NCI-H748 treated with DMSO at 0.1 percent for 48 hours (cell line): Measurements from ENCODE around the gene C12orf50.
"Not testable (repeated sequence)": the region's sequence is repeated elsewhere in the genome, so short reads cannot be mapped to it uniquely, and the experiment has no call there.

Source experiments
- DNase-seq: peaks from one replicate; lab custom pipeline; 2025; lab: John Stamatoyannopoulos, UW

C12orf50 gene, protein sequence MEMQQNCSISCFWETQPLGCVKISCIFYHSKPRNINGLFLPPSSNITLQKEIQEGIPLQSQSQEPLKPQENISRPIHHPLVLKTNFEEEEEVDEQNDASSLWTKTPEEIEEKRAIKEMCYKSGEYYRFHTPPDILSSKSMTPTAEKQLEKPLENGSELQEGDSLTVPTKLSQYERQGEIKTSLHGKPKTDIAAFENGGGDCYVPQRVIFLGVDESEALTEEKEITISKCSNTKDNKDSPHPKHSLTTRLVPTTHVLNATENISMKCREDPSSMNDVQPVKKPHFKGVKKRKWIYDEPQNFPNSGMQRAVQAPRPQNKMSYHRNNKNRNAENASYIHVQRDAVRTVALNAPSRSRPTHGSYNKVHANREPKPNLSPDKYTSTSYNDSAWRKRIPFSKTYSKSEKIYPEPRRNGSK

DNA sequence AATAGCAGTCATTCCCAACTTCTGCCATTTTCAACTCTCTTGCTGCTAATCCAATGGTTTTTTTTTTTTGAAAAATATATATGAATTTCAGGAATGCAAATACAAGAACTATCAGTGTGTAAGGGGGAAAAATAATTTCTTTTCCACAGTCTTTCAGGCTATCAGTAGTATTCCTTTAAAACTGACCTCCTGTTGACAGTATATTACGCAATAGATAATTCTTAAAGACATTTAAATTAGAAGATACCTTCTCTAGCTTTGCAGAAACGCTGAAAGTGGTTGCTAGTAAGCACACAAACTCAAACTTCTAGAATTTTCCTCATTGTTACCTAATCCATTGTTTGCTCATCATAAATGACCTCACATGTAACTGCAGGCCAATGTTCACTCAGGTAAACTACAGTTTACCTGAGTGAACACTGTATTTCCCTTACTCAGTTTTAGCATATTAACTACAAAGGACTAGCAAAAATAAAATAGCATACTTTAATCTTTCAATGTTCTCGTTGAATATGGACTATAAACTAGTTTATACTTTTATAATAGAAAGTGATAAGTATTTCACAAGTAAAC lies at the start of gene C12orf50:
C12orf50 (minus strand) TSS at position 309 of the 573 bp plus-strand sequence. CDS start 2,439 bp downstream, outside the sequence.
- no peak for DNase-seq

DNA sequence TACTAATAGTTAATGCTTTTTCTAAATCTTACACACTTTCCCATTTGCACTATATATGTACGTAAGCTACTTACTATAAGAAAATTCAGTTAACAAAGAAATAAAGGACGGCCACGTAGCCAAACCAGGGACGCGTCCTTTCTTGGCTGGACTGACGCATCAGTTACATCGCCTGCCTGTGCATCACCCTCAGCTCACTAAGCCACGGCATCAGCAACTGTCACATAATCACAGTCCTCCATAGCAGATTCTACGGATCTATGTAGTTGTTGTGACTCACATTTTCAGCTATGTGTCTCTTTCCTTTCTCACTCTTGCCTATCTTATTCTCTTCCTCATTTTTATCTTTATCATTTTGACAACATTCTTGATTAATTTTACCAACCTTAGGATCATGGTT lies 38.1 kb upstream of the C12orf50 start:
- DNase-seq = no peak

- DNase-seq = no peak
Measured at GRCh38 chr12:88063375-88063774, 34.2 kb upstream of the C12orf50 start.

GRCh38 chr12:88062474-88062873 lies 33.3 kb upstream of the C12orf50 start:
- DNase-seq = no peak

DNA sequence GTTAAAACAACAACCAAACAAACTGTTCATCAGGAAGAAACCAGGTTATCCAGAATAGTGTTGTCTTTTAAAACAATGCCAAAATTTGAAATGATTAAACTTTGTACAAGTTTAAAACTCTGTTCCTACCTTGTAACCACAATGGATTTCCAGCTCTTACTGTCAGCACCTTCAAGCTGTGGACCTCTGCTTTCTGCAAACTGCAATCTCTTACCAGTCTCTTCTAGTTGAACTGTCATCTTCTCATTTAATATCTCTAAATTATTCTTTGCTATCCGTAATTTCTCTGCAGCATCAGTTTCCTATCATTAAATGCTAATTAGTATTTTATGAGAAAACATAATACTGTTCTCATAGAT lies 29.5 kb upstream of the C12orf50 start:
- DNase-seq = no peak

GRCh38 chr12:88057994-88058718 lies 29.0 kb upstream of the C12orf50 start:
- DNase-seq = no peak

GRCh38 chr12:88056571-88056970 lies 27.4 kb upstream of the C12orf50 start:
- DNase-seq = no peak

DNA sequence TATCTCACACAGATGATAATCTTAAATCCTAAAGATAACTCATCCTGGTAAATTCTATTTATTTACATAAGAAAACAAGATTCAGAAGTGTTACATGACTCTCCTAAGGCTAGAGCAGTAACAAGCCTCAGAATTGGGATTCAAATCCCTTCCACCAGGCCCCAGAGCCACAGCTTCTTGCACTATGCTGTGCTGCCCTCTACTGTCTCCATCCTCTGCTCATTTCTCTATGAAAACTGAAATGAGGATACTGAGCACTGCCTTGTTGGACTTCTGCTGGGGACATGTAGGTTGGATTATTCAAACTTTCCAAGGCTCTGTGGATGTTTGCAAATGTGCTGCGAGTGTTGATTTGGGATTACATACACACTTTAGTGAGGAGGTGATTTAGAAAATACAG lies 23.5 kb upstream of the C12orf50 start:
- DNase-seq = peak; percentile 49

DNA sequence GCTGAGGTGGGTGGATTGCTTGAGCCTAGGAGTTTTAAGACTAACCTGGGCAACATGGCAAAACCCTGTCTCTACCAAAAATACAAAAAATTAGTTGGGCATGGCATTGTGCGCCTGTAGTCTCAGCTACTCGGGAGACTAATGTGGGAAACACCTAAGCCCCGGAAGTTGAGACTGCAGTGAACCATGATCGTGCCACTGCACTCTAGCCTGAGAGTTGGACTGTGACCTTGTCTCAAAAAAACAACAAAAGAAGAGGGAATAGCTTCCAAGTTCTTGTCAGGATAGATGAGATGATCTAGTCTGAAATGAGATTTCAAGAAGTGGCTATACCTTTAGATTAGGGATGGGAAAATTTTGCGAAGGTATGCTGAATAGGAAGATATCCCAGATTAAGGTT lies 14.8 kb upstream of the C12orf50 start:
- no peak for DNase-seq

DNA sequence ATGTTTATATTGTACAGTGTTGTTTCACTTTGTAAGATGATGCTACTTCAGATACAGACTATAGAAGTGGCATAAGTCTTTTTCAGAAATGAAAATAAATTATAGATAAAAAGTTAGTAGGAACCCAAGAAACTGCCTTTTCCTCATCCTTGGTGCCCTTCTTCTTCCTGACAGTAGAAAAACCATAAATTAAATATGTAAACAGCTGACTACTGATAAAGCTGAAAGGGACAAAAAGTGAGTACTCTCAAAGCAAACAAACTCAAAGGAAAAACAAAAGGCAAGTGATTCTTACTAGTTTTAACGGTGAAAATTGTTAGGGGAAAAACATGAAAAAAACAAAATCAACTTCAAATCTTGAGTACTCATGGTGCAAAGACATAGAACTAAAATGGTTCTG lies 8.6 kb upstream of the C12orf50 start:
- no peak for DNase-seq

DNA sequence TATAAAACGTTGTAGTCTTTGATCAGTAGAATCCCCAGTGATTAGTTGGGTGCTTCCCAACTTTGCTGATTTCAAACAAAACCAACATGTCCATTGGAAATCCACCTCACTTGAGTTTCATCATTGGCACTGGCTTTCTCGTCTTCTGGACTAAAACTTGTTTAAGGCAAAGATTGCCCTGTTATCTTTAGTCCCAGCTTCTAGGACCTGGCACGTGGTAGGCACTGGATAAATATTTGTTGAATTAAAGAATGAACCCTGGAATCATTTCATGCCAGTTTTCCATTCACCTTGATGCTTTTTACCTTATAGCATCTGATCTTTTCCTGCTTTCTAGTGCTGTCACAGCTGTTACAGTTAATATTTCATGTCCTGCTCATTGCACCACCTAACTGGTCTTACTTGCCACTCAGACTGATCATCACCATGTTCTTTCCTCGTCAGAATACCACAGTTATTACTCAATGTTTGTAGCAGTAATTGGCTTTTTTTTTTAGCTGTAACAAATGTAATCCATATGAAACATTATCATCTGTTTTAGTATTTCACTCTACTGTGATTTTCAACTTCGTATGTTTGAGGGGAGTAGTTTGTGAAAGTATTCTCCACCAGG lies 7.3 kb upstream of the C12orf50 start:
- no peak for DNase-seq

GRCh38 chr12:88035907-88036289 lies 6.7 kb upstream of the C12orf50 start:
- peak; percentile 21 for DNase-seq

GRCh38 chr12:88035271-88035906 lies 6.2 kb upstream of the C12orf50 start:
- peak; percentile 63 for DNase-seq

GRCh38 chr12:88031161-88031560 lies 2.0 kb upstream of the C12orf50 start:
- DNase-seq = not testable (repeated sequence)

DNA sequence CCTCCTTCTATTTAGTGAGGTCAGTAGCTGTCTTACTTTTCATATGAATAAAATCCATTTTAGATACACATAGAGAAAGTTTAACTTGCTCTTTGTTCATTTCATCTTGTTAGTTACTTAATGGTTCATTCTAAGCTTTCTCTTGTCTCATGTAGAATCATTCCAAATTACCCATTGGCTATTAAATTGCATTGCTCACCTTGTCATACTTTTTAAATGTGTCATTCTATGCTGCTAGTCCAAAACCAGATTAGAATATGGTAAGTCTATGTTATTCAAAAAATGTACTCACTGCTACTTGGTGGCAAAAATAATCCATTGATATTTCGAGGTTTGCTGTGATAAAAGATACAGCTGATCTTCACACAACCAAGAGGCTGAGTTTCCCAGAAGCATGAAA lies 3.0 kb downstream of the C12orf50 start:
- DNase-seq = no peak

DNA sequence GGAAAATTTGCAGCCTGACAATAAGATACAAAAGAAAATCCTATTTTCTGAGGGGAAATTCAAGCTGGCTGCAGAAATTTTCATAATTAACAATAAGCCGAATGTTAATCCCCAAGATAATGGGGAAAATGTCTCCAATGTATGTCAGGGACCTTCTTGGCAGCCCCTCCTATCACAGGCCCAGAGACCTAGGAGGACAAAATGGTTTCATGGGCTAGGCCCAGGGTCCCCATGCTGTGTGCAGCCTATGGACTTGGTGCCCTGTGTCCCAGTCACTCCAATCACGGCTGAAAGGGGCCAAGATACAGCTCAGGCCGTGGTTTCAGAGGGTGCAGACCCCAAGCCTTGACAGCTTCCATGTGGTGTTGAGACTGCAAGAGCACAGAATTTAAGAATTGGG lies 11.2 kb downstream of the C12orf50 start:
- DNase-seq = no peak

GRCh38 chr12:88015825-88016224 lies 13.4 kb downstream of the C12orf50 start:
- DNase-seq = no peak

GRCh38 chr12:88011755-88012154 lies 17.4 kb downstream of the C12orf50 start:
- no peak for DNase-seq

DNA sequence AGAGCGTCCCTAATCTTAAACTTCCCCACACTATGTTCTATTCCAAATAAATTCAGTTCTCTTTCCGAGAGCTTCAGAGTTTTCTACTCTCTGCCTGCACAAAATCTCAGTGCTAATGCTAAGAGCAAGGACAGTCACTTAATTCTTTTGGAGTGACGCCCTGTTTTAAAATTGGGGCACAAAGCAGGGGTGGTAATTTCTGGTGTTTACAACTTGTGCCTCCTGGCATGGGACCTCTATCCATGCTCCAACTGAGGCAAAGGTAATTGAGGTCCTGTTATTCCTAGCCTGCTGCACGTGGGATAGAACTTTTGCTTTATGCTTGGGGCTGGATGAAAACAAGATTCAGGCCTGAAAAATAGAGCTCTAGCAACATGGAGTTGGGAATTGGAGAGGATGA lies 22.9 kb downstream of the C12orf50 start:
- DNase-seq = no peak

DNA sequence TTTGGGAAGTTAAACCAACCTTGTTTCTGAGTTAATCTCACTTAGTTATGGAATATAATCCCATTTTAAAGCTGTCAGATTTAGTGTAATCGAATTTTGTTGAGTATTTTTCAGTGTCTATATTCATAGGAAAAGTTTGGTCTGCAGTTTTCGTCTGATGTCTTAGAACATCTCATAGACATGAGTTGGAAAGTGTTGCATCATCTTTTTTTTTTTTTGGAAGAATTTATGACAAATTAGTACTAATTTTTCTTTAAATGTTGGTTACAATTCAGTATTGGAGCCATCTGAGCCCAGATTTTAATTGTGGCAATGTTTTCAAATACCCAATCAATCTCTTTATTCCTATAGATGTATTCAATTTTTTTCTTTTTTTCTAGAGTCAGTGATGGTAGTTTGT lies 27.9 kb downstream of the C12orf50 start:
- no peak for DNase-seq

- DNase-seq = peak; percentile 81
Measured at GRCh38 chr12:87995581-87996178, 33.5 kb downstream of the C12orf50 start.

DNA sequence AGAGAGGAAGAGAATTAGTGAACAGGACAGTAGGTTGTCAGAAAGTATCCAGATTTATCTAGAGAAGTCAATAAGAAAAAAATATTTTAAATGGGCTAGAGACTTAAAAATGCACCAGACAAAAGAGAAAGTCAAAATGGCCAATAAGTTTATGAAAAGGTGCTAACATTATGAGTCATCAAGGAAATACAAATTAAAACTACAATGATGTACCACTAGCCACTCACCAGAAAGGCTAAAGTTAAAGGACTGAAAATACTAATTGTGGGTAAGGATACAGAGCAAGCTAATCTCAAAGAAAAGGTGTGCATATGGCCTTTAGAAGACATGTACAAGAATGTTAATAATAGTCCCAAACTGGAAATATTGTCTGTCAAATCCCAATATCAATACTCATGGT lies 37.7 kb downstream of the C12orf50 start:
- no peak for DNase-seq
